K562 (cell line): Measurements from ENCODE around the gene ARMC6. TPM values are rescaled to one million over a fixed set of nuclear protein-coding genes. Genes with fewer than 3 reads are reported as not detected.

ENCODE experiments used
- FOXJ2 ChIP-seq: fragments of 200-800 bp; sonication (Bioruptor generic); IDR thresholded peaks from 2 replicates; pipeline ENCODE4 v1.6.1; 2016; ENCODE audit warnings: missing genetic modification characterization, missing compliant biosample characterization
- GABPA ChIP-seq: fragments of 200-800 bp; sonication (Bioruptor generic); conservative IDR thresholded peaks from 2 replicates; pipeline ENCODE4 v1.6.1; 2016; ENCODE audit warnings: low read depth, missing genetic modification characterization, missing compliant biosample characterization
- NCOA4 ChIP-seq: fragments of 450-650 bp; IDR thresholded peaks from 2 replicates; pipeline ENCODE4 v1.6.1; 2018; ENCODE audit warnings: mild to moderate bottlenecking; ENCODE audit not compliant: partially characterized antibody
- RNF2 ChIP-seq: sonication (generic); IDR thresholded peaks from 2 replicates; pipeline ENCODE4 v1.6.1; 2016
- SIX5 ChIP-seq, 2 experiments: IDR thresholded peaks; 2 replicates each; pipeline ENCODE4 v1.6.1; 2011; ENCODE audit warnings: low read length in 2 of 2, borderline replicate concordance in 1 of 2, low read depth in 1 of 2, mild to moderate bottlenecking in 1 of 2, moderate library complexity in 1 of 2; ENCODE audit not compliant: insufficient read depth in 1 of 2
- SMARCA4 ChIP-seq: fragments of 450-650 bp; IDR thresholded peaks from 2 replicates; pipeline ENCODE4 v1.6.1; 2016
- STAT6 ChIP-seq: sonication (generic); formaldehyde crosslinking; IDR thresholded peaks from 2 replicates; pipeline ENCODE4 v1.8.1; 2023; ENCODE audit warnings: mild to moderate bottlenecking, missing genetic modification reagents
- THRA ChIP-seq: fragments of 450-650 bp; IDR thresholded peaks from 2 replicates; pipeline ENCODE4 v1.6.1; 2017; ENCODE audit warnings: mild to moderate bottlenecking, moderate library complexity
- UBTF ChIP-seq, 2 experiments: IDR thresholded peaks; 2 replicates each; pipeline ENCODE4 v1.6.1; 2012; ENCODE audit warnings: improper control_type of control experiment in 2 of 2, low read depth in 2 of 2, low read length in 2 of 2, borderline replicate concordance in 1 of 2
- ZBTB11 ChIP-seq, 3 experiments: fragments of 200-800 bp in 1 of 3; fragments of 250-450 bp in 1 of 3; fragments of 450-650 bp in 1 of 3; sonication (Bioruptor Pico) in 1 of 3; sonication (Bioruptor generic) in 1 of 3; formaldehyde crosslinking in 1 of 3; IDR thresholded peaks; 2 replicates each; pipeline versions ENCODE4 v1.6.1 to v1.8.0; 2016 to 2022; ENCODE audit warnings: mild to moderate bottlenecking in 2 of 3, missing genetic modification characterization in 2 of 3, missing compliant biosample characterization in 1 of 3, moderate library complexity in 1 of 3
- ZFPM2 ChIP-seq: fragments of 250-450 bp; sonication (Bioruptor Pico); IDR thresholded peaks from 2 replicates; pipeline ENCODE4 v1.5.1; 2022; ENCODE audit warnings: mild to moderate bottlenecking
- ZNF280B ChIP-seq: fragments of 250-450 bp; sonication (Bioruptor Pico); IDR thresholded peaks from 2 replicates; pipeline ENCODE4 v1.5.1; 2021; ENCODE audit warnings: mild to moderate bottlenecking
- ZNF512 ChIP-seq: IDR thresholded peaks from 2 replicates; pipeline ENCODE4 v1.6.1; 2016; ENCODE audit warnings: missing genetic modification characterization, missing compliant biosample characterization
- ZNF644 ChIP-seq: fragments of 200-800 bp; sonication (Bioruptor generic); IDR thresholded peaks from 2 replicates; pipeline ENCODE4 v1.6.1; 2016; ENCODE audit warnings: low read depth, missing genetic modification characterization, missing compliant biosample characterization
- polyA plus RNA-seq, 8 experiments: library from polyadenylated mRNA; depleted of rRNA in 4 of 8; stranded (reverse) in 5 of 8; unstranded in 3 of 8; fragments of >200 nt; fragmentation: Nextera tagmentation in 2 of 8; fragmentation: Illumina TruSeq in 1 of 8; extraction: Ambion mirVana in 2 of 8; extraction: Trizol in 1 of 8; gene quantifications; 2 replicates each; pipeline versions ENCODE4 v1.2.1 to v1.2.3, GENCODE V29; 2011 to 2014; ENCODE audit warnings: inconsistent platforms in 1 of 8, missing spikeins in 1 of 8
- total RNA-seq, 7 experiments: library from RNA; depleted of rRNA in 6 of 7; stranded (reverse); fragments of >200 nt in 6 of 7; fragmentation: Illumina TruSeq in 2 of 7; extraction: Trizol in 2 of 7; gene quantifications; 2 replicates each; pipeline versions ENCODE4 v1.2.1 to v1.2.3, GENCODE V29; 2011 to 2021; ENCODE audit warnings: low replicate concordance in 1 of 7

The ARMC6 gene
- total and polyA plus RNA-seq, 9 of the 15 experiments (the other 6 are each of a cell fraction or from before 2014, with no cell fraction given) = 2.1 to 93.4 (median 63.6) TPM

GRCh38 chr19:19034204-19034624, 811 bp downstream of the ARMC6 start (continued):
- TF ChIP-seq ZNF512 (tag) (no peak), UBTF (IDR thresholded peaks at IDR 0.05; ENCODE audit: borderline replicate concordance in 1 of 2, low read depth in 2 of 2, low read length in 2 of 2) (no peak), ZNF280B (CRISPR knock-in tag) (no peak), SMARCA4 (peak; percentile 53; the same call in 1 of the 2 replicates), RNF2 (no peak), STAT6 (CRISPR knock-in tag) (no peak), THRA (no peak), FOXJ2 (tag) (no peak), NCOA4 (no peak), ZNF644 (tag) (no peak), SIX5 (IDR thresholded peaks at IDR 0.05; ENCODE audit: borderline replicate concordance in 1 of 2, insufficient read depth in 1 of 2, low read depth in 1 of 2, low read length in 2 of 2) (no peak), GABPA (peak; percentile 34; the same call in 1 of the 2 replicates), ZFPM2 (no peak), ZBTB11 (CRISPR knock-in tag; IDR thresholded peaks at IDR 0.05) (no peak)
